Measurements from ENCODE around the gene PIK3R3. TPM values are rescaled to one million over a fixed set of nuclear protein-coding genes. Genes with fewer than 3 reads are reported as not detected.

The PIK3R3 gene
- total RNA-seq, 1 experiment from 2014 or later: 1.6 TPM

DNA sequence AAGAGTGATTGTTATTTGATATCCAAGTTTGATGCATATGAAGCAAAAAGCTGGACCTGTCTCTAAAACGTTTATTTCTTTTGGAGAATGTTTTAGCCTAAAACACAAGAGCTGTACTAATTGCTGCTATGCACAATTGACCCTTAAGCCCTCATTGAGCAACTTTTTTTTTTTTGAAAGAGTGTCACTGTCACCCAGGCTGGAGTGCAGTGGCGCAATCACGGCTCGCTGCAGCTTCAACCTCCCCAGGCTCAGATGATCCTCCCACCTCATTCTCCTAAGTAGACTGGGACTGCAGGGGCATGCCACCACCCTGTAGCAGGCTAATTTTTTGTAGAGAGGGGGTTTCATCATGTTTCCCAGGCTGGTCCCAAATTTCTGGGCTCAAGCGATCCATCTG, 129.1 kb downstream of the PIK3R3 start:
- DNase-seq (ENCODE audit: low read depth, low spot score): no peak
- BruUV-seq (replicated peaks): no TSS peak
- ChIA-PET RAD21 (ENCODE audit: low non-redundant PET in 1 of 2, low total read pairs in 2 of 2, uncharacterized antibody in 2 of 2, unreplicated experiment in 2 of 2) (no interaction called here), POLR2A (no interaction called here), CTCF (no interaction called here)
- H2AFZ ChIP-seq (ENCODE audit: low read depth, low read length, poor library complexity, severe bottlenecking): no peak overlapping the region
- H3K27me3 ChIP-seq (ENCODE audit: insufficient read depth, low read length): no peaks in the 10 kb centered on the region
- H3K4me3 ChIP-seq (replicated peaks in 1 of 2; ENCODE audit: low read depth in 1 of 2, low read length in 2 of 2): no peak overlapping the region
- H4K20me1 ChIP-seq (ENCODE audit: insufficient read depth): no peaks in the 10 kb centered on the region
- H3K9me3 ChIP-seq (ENCODE audit: control insufficient read depth in 1 of 2, insufficient read depth in 1 of 2, low read depth in 1 of 2, low read length in 2 of 2): no peaks in the 10 kb centered on the region
- H3K4me1 ChIP-seq (ENCODE audit: control insufficient read depth in 1 of 2, insufficient read depth in 2 of 2, low read length in 2 of 2): peaks cover 0 to 5% of the 10 kb centered on the region in 2 experiments; a peak in 1 of 4 replicates
- no peak for ATAC-seq
- intact Hi-C loops (cut with micrococcal nuclease): no loop called here
- no peaks in the 10 kb centered on the region for H3K9me2 ChIP-seq (ENCODE audit: insufficient read depth)
- peaks cover 19 to 25% of the 10 kb centered on the region in 2 experiments; a peak in 3 of 4 replicates for H3K36me3 ChIP-seq (ENCODE audit: control insufficient read depth in 1 of 2, insufficient read depth in 2 of 2, low read length in 2 of 2)
- H3K9ac ChIP-seq (ENCODE audit: low read length): no peak overlapping the region
- no peaks in the 10 kb centered on the region for H3K79me2 ChIP-seq (ENCODE audit: insufficient read depth, low read length)
- no peak overlapping the region for H3K4me2 ChIP-seq (ENCODE audit: low read length)
- H3K27ac ChIP-seq (ENCODE audit: low read depth, low read length): no peak overlapping the region
- no peak for TF ChIP-seq POLR2AphosphoS5 (IDR thresholded peaks at IDR 0.05; ENCODE audit: low read depth, low read length)
- no peak for TF ChIP-seq TCF7L2 (IDR thresholded peaks at IDR 0.05; ENCODE audit: borderline replicate concordance, extremely low read depth, insufficient read depth, insufficient read length)
- TF ChIP-seq EZH2phosphoT487 (IDR thresholded peaks at IDR 0.05; ENCODE audit: borderline replicate concordance): no peak

DNA sequence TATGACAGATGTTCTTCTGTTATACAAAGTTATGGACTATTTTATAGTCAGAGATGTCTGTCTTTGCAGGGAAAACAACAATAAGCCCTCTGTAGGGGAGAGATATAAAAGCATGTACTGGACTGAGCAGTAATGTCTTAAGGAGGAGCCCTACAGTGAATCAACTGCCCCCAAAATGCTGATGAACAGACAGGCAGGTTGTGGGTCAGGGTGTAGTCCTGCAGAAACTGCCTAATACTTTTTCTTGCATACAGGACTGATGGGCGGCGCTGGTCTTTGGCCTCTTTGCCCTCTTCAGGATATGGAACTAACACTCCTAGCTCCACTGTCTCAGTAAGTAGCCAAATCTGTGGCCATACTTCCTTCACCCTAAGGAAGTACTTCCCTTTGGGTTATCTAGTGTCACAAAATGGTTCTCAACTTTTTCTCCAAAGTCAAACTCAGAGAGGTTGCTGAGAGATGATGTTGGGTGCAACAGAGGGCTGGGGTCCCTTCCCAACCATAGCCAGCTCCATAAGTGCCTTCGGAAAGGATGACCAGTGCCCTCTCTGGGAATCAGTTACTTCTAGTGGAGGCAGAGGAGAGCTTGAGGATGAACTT, 129.8 kb downstream of the PIK3R3 start:
- Histone ChIP-seq H3K9me3 (ENCODE audit: control insufficient read depth in 1 of 2, insufficient read depth in 1 of 2, low read depth in 1 of 2, low read length in 2 of 2) (no peaks in the 10 kb centered on the region), H3K27me3 (ENCODE audit: insufficient read depth, low read length) (no peaks in the 10 kb centered on the region), H3K9ac (ENCODE audit: low read length) (no peak overlapping the region), H3K4me1 (ENCODE audit: control insufficient read depth in 1 of 2, insufficient read depth in 2 of 2, low read length in 2 of 2) (peaks cover 0 to 5% of the 10 kb centered on the region in 2 experiments; a peak in 1 of 4 replicates), H3K9me2 (ENCODE audit: insufficient read depth) (no peaks in the 10 kb centered on the region), H2AFZ (ENCODE audit: low read depth, low read length, poor library complexity, severe bottlenecking) (no peak overlapping the region), H3K4me3 (replicated peaks in 1 of 2; ENCODE audit: low read depth in 1 of 2, low read length in 2 of 2) (no peak overlapping the region), H3K4me2 (ENCODE audit: low read length) (no peak overlapping the region), H3K79me2 (ENCODE audit: insufficient read depth, low read length) (no peaks in the 10 kb centered on the region), H4K20me1 (ENCODE audit: insufficient read depth) (no peaks in the 10 kb centered on the region), H3K27ac (ENCODE audit: low read depth, low read length) (no peak overlapping the region), H3K36me3 (ENCODE audit: control insufficient read depth in 1 of 2, insufficient read depth in 2 of 2, low read length in 2 of 2) (peaks cover 14 to 22% of the 10 kb centered on the region in 2 experiments; a peak in 3 of 4 replicates)
- ChIA-PET POLR2A (no interaction called here), RAD21 (ENCODE audit: low non-redundant PET in 1 of 2, low total read pairs in 2 of 2, uncharacterized antibody in 2 of 2, unreplicated experiment in 2 of 2) (no interaction called here), CTCF (no interaction called here)
- BruUV-seq (replicated peaks): no TSS peak
- DNase-seq (ENCODE audit: low read depth, low spot score): no peak
- ATAC-seq: no peak
- intact Hi-C loops (cut with micrococcal nuclease): no loop called here
- TF ChIP-seq, protein P1, sequence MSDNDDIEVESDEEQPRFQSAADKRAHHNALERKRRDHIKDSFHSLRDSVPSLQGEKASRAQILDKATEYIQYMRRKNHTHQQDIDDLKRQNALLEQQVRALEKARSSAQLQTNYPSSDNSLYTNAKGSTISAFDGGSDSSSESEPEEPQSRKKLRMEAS (IDR thresholded peaks at IDR 0.05): no peak
- TF ChIP-seq, protein P2, sequence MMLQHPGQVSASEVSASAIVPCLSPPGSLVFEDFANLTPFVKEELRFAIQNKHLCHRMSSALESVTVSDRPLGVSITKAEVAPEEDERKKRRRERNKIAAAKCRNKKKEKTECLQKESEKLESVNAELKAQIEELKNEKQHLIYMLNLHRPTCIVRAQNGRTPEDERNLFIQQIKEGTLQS (IDR thresholded peaks at IDR 0.05): no peak
- TF ChIP-seq SRF (IDR thresholded peaks at IDR 0.05; ENCODE audit: low read depth) (no peak), TCF7L2 (IDR thresholded peaks at IDR 0.05; ENCODE audit: borderline replicate concordance, extremely low read depth, insufficient read depth, insufficient read length) (no peak), CEBPB (IDR thresholded peaks at IDR 0.05; ENCODE audit: low read depth) (no peak), EZH2phosphoT487 (IDR thresholded peaks at IDR 0.05; ENCODE audit: borderline replicate concordance) (no peak), POLR2AphosphoS5 (IDR thresholded peaks at IDR 0.05; ENCODE audit: low read depth, low read length) (no peak), SP1 (IDR thresholded peaks at IDR 0.05; ENCODE audit: low read depth) (no peak), JUND (IDR thresholded peaks at IDR 0.05) (no peak), ZNF274 (IDR thresholded peaks at IDR 0.05; ENCODE audit: low read depth, low read length) (no peak), RAD21 (IDR thresholded peaks at IDR 0.05; ENCODE audit: low read depth) (no peak), ELF1 (IDR thresholded peaks at IDR 0.05; ENCODE audit: borderline replicate concordance, low read depth) (no peak), CBX3 (IDR thresholded peaks at IDR 0.05; ENCODE audit: low read depth) (no peak), EZH2 (IDR thresholded peaks at IDR 0.05) (no peak), ZFX (IDR thresholded peaks at IDR 0.05) (no peak)
- TF ChIP-seq, protein P3, sequence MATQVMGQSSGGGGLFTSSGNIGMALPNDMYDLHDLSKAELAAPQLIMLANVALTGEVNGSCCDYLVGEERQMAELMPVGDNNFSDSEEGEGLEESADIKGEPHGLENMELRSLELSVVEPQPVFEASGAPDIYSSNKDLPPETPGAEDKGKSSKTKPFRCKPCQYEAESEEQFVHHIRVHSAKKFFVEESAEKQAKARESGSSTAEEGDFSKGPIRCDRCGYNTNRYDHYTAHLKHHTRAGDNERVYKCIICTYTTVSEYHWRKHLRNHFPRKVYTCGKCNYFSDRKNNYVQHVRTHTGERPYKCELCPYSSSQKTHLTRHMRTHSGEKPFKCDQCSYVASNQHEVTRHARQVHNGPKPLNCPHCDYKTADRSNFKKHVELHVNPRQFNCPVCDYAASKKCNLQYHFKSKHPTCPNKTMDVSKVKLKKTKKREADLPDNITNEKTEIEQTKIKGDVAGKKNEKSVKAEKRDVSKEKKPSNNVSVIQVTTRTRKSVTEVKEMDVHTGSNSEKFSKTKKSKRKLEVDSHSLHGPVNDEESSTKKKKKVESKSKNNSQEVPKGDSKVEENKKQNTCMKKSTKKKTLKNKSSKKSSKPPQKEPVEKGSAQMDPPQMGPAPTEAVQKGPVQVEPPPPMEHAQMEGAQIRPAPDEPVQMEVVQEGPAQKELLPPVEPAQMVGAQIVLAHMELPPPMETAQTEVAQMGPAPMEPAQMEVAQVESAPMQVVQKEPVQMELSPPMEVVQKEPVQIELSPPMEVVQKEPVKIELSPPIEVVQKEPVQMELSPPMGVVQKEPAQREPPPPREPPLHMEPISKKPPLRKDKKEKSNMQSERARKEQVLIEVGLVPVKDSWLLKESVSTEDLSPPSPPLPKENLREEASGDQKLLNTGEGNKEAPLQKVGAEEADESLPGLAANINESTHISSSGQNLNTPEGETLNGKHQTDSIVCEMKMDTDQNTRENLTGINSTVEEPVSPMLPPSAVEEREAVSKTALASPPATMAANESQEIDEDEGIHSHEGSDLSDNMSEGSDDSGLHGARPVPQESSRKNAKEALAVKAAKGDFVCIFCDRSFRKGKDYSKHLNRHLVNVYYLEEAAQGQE (IDR thresholded peaks at IDR 0.05; ENCODE audit: low read depth): no peak
